Measurements from ENCODE around the gene FGF1.
A peak's percentile ranks its signal among the peaks of the same experiment; 100 is the strongest.

FGF1 gene

DNA sequence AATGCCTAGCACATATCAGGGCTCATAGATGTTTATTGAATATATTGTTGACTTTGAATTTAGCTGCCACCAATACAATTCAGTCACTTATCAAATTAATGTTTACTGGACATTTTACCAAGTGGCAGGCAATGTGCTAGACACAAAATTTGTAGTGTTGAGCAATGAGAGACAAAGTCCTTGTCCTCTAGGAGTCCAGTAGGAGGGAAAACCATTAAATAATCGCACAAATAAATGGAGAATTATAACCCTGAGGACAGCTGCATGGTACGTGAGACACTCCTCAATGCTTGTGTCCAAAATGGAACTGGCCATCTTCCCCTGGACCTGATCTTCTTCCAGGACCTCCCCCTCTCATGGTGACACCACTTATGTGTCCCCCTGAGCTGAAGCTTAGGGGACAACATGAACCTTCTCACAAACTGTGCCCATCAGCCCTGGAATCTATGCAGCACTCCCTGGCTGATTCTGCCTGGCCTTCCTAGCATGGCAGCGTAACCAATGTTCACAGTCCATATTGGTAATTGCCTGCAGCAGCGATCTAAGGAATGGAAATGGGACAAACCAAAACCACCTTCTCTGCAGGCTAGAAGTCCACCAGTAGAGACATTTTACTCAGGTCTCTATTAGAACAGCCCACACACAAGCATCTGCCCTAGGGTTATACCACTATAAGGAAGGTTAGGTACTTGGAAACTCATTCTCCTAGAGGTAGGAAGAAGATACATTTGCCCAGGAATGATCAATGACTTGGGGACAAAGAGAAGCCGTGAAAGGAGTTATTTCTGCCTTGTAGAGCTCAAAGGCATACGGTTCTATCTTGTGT, 75.5 kb downstream of the FGF1 start:
- no peak for DNase-seq (ENCODE audit: low spot score)
- TF ChIP-seq, protein P1, sequence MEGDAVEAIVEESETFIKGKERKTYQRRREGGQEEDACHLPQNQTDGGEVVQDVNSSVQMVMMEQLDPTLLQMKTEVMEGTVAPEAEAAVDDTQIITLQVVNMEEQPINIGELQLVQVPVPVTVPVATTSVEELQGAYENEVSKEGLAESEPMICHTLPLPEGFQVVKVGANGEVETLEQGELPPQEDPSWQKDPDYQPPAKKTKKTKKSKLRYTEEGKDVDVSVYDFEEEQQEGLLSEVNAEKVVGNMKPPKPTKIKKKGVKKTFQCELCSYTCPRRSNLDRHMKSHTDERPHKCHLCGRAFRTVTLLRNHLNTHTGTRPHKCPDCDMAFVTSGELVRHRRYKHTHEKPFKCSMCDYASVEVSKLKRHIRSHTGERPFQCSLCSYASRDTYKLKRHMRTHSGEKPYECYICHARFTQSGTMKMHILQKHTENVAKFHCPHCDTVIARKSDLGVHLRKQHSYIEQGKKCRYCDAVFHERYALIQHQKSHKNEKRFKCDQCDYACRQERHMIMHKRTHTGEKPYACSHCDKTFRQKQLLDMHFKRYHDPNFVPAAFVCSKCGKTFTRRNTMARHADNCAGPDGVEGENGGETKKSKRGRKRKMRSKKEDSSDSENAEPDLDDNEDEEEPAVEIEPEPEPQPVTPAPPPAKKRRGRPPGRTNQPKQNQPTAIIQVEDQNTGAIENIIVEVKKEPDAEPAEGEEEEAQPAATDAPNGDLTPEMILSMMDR (conservative IDR thresholded peaks at IDR 0.05; ENCODE audit: low read depth), result no peak
- POLR2A ChIA-PET (ENCODE audit: low non-redundant PET), result no interaction called here
- CTCF ChIA-PET, result interaction anchor here (0.5 to 4.0 kb wide), 11 partner anchors 32 to 836 kb away, joined by 3 to 32 read pairs (median 3); no protein-coding TSS in a partner anchor
- no peak overlapping the region for H3K27ac ChIP-seq

DNA sequence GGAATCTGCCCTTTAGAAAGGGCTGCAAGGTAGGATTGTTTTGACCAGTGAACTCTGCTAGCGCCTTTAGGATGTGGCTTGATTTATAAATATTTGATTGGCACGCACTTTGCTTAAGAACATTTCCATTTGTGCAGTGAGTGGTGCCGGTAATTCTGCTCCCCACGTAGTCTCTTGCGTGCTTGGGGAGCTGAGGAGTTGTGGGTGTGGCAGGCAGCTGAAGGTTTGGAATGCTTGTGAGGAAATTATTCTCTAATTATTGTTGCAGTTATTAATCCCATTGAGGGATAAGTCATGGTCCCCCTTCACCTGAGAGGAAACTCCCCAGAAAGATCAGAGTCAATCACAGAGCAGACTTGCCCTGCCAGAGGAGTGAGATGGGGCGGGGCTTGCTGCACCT, 76.7 kb downstream of the FGF1 start:
- H3K27ac ChIP-seq, result no peak overlapping the region
- TF ChIP-seq, protein P1 (conservative IDR thresholded peaks at IDR 0.05; ENCODE audit: low read depth), result no peak
- no peak for DNase-seq (ENCODE audit: low spot score)
- CTCF ChIA-PET, result interaction anchor here (1.5 to 4.0 kb wide), 2 partner anchors 47 to 90 kb away, joined by 6 to 32 read pairs; no protein-coding TSS in a partner anchor
- POLR2A ChIA-PET (ENCODE audit: low non-redundant PET), result no interaction called here

DNA sequence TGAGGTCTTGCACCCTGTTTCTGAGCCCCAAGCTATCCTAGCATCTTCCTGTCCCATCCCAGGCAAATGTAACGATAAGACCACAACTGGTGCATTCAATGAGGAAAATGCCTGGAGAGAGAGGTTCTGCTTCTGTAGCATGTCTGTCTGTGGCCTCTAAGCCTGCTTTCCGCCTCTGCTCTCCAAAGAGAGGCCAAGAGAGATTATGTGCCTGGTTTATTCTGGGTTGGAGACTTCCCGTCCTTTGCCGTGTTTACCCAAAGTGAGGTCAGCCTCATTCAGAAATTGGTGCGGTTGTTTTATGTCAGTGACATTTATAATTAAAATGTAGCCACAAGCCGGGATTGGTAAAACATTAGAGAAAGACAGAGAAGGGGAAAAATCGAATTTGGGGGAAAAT, 77.8 kb downstream of the FGF1 start:
- POLR2A ChIA-PET (ENCODE audit: low non-redundant PET), result no interaction called here

DNA sequence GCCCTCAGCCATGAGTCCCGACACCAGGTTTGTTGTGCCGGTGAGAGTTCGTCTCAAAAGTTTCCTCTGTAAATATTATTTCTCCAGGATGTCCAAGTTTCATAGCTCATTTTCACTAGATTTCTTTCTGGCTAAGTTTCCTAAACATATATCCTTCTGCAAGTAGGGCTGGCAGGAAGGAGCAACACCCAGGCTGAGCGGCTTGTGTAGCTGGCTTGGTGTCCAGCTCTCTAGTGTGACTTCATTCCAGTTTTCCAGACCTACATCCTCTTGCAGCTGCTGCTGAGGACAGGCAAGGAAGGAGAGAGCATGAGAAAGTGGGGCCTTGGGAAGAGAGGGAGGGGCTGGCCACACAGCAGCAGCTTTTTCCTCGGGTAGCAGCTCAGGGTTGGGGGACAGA, 80.3 kb downstream of the FGF1 start:
- ChIA-PET POLR2A (ENCODE audit: low non-redundant PET) (no interaction called here), CTCF (interaction anchor here (0.6 to 3.4 kb wide), 5 partner anchors 37 to 794 kb away, joined by 3 to 19 read pairs (median 4); no protein-coding TSS in a partner anchor)
- no peak for DNase-seq (ENCODE audit: low spot score)
- no peak overlapping the region for H3K27ac ChIP-seq
- TF ChIP-seq, protein P1 (conservative IDR thresholded peaks at IDR 0.05; ENCODE audit: low read depth), result no peak

More for the DNA sequence above, 77.8 kb downstream of the FGF1 start:
- CTCF ChIA-PET, result interaction anchor here (0.9 to 3.4 kb wide), 4 partner anchors 47 to 281 kb away, joined by 5 to 19 read pairs (median 14); no protein-coding TSS in a partner anchor
- no peak overlapping the region for H3K27ac ChIP-seq
- no peak for DNase-seq (ENCODE audit: low spot score)
- TF ChIP-seq, protein P1 (conservative IDR thresholded peaks at IDR 0.05; ENCODE audit: low read depth), result no peak

DNA sequence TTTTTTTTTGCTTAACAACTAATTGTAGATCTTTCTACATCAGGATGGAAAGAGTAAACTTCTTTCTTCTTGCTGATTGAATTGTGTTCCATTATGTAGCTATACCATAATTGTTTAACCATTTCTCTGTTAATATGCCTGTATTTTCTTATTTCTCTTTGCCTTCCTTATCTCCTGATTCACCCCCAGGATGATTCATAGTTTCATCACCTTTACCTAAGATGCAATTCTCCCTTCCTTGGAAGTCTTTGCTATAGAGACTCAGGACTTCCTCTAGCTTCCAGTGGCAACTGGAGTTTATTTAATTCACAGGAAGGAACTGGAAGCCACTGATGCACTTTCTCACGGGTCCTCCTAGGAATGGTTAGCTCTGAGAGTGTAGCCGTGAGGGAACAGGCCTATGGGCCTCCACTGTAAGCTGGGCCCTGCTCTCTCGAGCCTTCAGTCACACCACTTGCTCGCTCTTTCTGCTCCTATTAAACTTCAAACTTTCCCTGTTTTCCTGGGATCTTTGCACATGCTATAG, 83.1 kb downstream of the FGF1 start:
- peak; percentile 78 for DNase-seq (ENCODE audit: low spot score)
- ChIA-PET CTCF (interaction anchor here (0.6 to 1.6 kb wide), 4 partner anchors 9 to 281 kb away, joined by 3 to 5 read pairs (median 4); no protein-coding TSS in a partner anchor), POLR2A (ENCODE audit: low non-redundant PET) (no interaction called here)
- peak overlapping the region; percentile 35; the same call in 1 of the 2 replicates for H3K27ac ChIP-seq
- TF ChIP-seq, protein P1 (conservative IDR thresholded peaks at IDR 0.05; ENCODE audit: low read depth), result no peak

DNA sequence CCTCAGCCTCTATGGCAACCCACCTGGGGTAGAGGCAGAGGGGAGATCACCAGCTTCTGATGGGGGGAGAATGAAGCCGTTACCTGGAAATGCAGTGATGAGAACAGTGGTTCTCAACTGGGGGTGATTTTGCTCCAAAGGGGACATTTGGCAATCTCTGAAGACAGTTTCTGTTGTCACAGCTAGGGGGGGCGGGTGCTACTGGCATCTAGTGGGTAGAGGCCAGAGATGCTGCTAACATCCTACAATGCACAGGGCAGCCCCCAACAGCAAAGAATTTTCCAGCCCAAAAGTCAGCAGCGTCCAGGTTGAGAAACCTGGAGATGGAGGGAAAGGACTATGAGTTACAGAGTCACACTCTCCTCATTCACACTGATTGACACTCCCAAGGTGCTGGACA, 84.5 kb downstream of the FGF1 start:
- no peak overlapping the region for H3K27ac ChIP-seq
- CTCF ChIA-PET, result interaction anchor here (0.5 to 0.6 kb wide), 2 partner anchors 184 to 311 kb away, joined by 3 to 4 read pairs; no protein-coding TSS in a partner anchor
- TF ChIP-seq, protein P1 (conservative IDR thresholded peaks at IDR 0.05; ENCODE audit: low read depth), result no peak
- no peak for DNase-seq (ENCODE audit: low spot score)
- POLR2A ChIA-PET (ENCODE audit: low non-redundant PET), result no interaction called here

Data from RWPE1 (cell line).